NCI-H187 (cell line): ENCODE results near the gene TXNRD3.

Experiments used
- DNase-seq, 2 experiments: peaks; one replicate each; lab custom pipeline; 2025; lab: John Stamatoyannopoulos, UW

Gene TXNRD3

GRCh38 chr3:126654571-126655383 lies at the start of gene TXNRD3:
Gene TXNRD3 (minus strand): TSS chr3:126655124.
- peak; percentile 38 to 63 for DNase-seq

- DNase-seq, result peak; percentile 90 to 94
Measured at GRCh38 chr3:126703512-126704493, 48.9 kb upstream of the TXNRD3 start, which contains the start of gene CHCHD6. Gene CHCHD6 (plus strand): TSS chr3:126704240. CDS start chr3:126704313, 73 bp downstream.

- DNase-seq, result no peak
Measured at GRCh38 chr3:126699011-126699410, 44.1 kb upstream of the TXNRD3 start.

GRCh38 chr3:126696701-126697267 lies 41.9 kb upstream of the TXNRD3 start:
- DNase-seq, result no peak

- no peak for DNase-seq
Measured at GRCh38 chr3:126693921-126694320, 39.0 kb upstream of the TXNRD3 start.

- no peak for DNase-seq
Measured at GRCh38 chr3:126692858-126693257, 37.9 kb upstream of the TXNRD3 start.

- no peak for DNase-seq
Measured at GRCh38 chr3:126691765-126692164, 36.8 kb upstream of the TXNRD3 start.

- no peak for DNase-seq
Measured at GRCh38 chr3:126685493-126685892, 30.6 kb upstream of the TXNRD3 start.

GRCh38 chr3:126685021-126685420 lies 30.1 kb upstream of the TXNRD3 start:
- no peak for DNase-seq

GRCh38 chr3:126684218-126684751 lies 29.4 kb upstream of the TXNRD3 start:
- no peak for DNase-seq

GRCh38 chr3:126683069-126683468 lies 28.1 kb upstream of the TXNRD3 start:
- DNase-seq, result no peak

GRCh38 chr3:126682009-126682408 lies 27.1 kb upstream of the TXNRD3 start:
- no peak for DNase-seq

- DNase-seq, result no peak
Measured at GRCh38 chr3:126680667-126681055, 25.7 kb upstream of the TXNRD3 start.

GRCh38 chr3:126679831-126680666 lies 25.1 kb upstream of the TXNRD3 start:
- no peak for DNase-seq

- DNase-seq, result peak; percentile 51 to 76
Measured at GRCh38 chr3:126679318-126679751, 24.4 kb upstream of the TXNRD3 start.

- DNase-seq, result peak; percentile 16 to 67
Measured at GRCh38 chr3:126678693-126679317, 23.9 kb upstream of the TXNRD3 start.

- DNase-seq, result no peak
Measured at GRCh38 chr3:126677862-126678503, 23.1 kb upstream of the TXNRD3 start.

GRCh38 chr3:126676919-126677705 lies 22.2 kb upstream of the TXNRD3 start:
- no peak for DNase-seq

GRCh38 chr3:126672741-126673140 lies 17.8 kb upstream of the TXNRD3 start:
- DNase-seq, result no peak
